Mucosa of rectum (tissue), 2 donors: Measurements from ENCODE around the gene ZNF548.

Experiments
- H3K27ac ChIP-seq, 2 donors: one replicate each; pipeline ENCODE4 v1.7.0; 2013; ENCODE audit warnings: inconsistent platforms in 2 of 2, low read depth in 2 of 2, low read length in 2 of 2
- H3K27me3 ChIP-seq, 2 donors: one replicate each; pipeline ENCODE4 v1.7.0; 2013; ENCODE audit warnings: low read length in 2 of 2; ENCODE audit not compliant: control insufficient read depth in 2 of 2, insufficient read depth in 2 of 2
- H3K36me3 ChIP-seq, 2 donors: one replicate each; pipeline ENCODE4 v1.7.0; 2013; ENCODE audit warnings: low read length in 2 of 2; ENCODE audit not compliant: control insufficient read depth in 2 of 2, insufficient read depth in 2 of 2
- H3K4me1 ChIP-seq, 2 donors: one replicate each; pipeline ENCODE4 v1.7.0; 2013; ENCODE audit warnings: low read length in 2 of 2, mild to moderate bottlenecking in 1 of 2; ENCODE audit not compliant: control insufficient read depth in 2 of 2, insufficient read depth in 2 of 2
- H3K4me3 ChIP-seq, 2 donors: one replicate each; pipeline ENCODE4 v1.7.0; 2013; ENCODE audit warnings: low read length in 2 of 2
- H3K9ac ChIP-seq, 2 donors: one replicate each; pipeline ENCODE4 v1.7.0; 2013; ENCODE audit warnings: low read length in 2 of 2, low read depth in 1 of 2, mild to moderate bottlenecking in 1 of 2
- H3K9me3 ChIP-seq, 2 donors: one replicate each; pipeline ENCODE4 v1.7.0; 2013; ENCODE audit warnings: low read length in 2 of 2; ENCODE audit not compliant: control insufficient read depth in 2 of 2
- donor health status: healthy.
- donor health status: Normal muscosa, but diverticular disease.

ZNF548 gene

GRCh38 chr19:57435062-57435978, 45.7 kb downstream of the ZNF548 start, which contains the start of gene ZNF749:
Gene ZNF749, plus strand, starts transcription at chr19:57435325. Its CDS starts 254 bp downstream, at chr19:57435579.
- Histone ChIP-seq H3K4me3 (peak within 1 kb of the TSS; percentile 88 to 92), H3K9ac (peak within 1 kb of the TSS; percentile 78 to 83), H3K4me1 (peaks cover 10 to 14% of the 10 kb centered on the region in 2 donors), H3K36me3 (peaks cover 0 to 2% of the 10 kb centered on the region in 2 donors), H3K27me3 (no peaks in the 10 kb centered on the region), H3K9me3 (no peaks in the 10 kb centered on the region), H3K27ac (peak within 1 kb of the TSS; percentile 73 to 83)

GRCh38 chr19:57436417-57436816, 46.8 kb downstream of the ZNF548 start:
- H3K9ac ChIP-seq = no peak overlapping the region

DNA sequence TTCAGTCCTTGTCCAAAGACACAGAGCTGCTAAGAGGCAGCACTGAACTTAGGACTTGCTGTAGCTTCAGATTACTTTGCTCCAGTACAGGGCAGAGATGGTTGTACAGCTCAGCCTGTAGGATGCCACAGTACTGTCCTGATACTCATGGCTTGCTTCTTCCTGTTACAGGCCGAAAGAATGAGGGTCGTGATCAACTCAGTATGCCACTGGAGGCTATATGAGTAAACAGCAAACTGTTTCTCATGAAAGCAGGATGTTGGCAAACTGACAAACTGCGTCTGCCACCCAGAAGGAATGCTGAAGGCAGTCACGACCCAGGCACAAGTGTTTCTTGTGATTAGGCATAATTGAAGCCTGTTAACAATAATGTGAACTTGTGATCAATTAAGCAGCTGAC, 48.3 kb downstream of the ZNF548 start:
- Histone ChIP-seq H3K27ac (no peak overlapping the region), H3K36me3 (peaks cover 7 to 10% of the 10 kb centered on the region in 2 donors), H3K9ac (no peak overlapping the region), H3K27me3 (no peaks in the 10 kb centered on the region), H3K4me1 (peaks cover 10 to 14% of the 10 kb centered on the region in 2 donors), H3K4me3 (no peak overlapping the region), H3K9me3 (peaks cover 7 to 13% of the 10 kb centered on the region in 2 donors)

More at GRCh38 chr19:57436417-57436816, 46.8 kb downstream of the ZNF548 start:
- Histone ChIP-seq H3K9me3 (peaks cover 0 to 3% of the 10 kb centered on the region in 2 donors), H3K27me3 (no peaks in the 10 kb centered on the region), H3K27ac (no peak overlapping the region), H3K4me3 (peak overlapping the region; percentile 88 to 92), H3K4me1 (peaks cover 10 to 14% of the 10 kb centered on the region in 2 donors), H3K36me3 (peaks cover 0 to 2% of the 10 kb centered on the region in 2 donors)

- Histone ChIP-seq H3K4me3 (no peak overlapping the region), H3K36me3 (peaks cover 11 to 19% of the 10 kb centered on the region in 2 donors), H3K9ac (no peak overlapping the region)
These were observed 49.3 kb downstream of the ZNF548 start for GRCh38 chr19:57438925-57439324.

DNA sequence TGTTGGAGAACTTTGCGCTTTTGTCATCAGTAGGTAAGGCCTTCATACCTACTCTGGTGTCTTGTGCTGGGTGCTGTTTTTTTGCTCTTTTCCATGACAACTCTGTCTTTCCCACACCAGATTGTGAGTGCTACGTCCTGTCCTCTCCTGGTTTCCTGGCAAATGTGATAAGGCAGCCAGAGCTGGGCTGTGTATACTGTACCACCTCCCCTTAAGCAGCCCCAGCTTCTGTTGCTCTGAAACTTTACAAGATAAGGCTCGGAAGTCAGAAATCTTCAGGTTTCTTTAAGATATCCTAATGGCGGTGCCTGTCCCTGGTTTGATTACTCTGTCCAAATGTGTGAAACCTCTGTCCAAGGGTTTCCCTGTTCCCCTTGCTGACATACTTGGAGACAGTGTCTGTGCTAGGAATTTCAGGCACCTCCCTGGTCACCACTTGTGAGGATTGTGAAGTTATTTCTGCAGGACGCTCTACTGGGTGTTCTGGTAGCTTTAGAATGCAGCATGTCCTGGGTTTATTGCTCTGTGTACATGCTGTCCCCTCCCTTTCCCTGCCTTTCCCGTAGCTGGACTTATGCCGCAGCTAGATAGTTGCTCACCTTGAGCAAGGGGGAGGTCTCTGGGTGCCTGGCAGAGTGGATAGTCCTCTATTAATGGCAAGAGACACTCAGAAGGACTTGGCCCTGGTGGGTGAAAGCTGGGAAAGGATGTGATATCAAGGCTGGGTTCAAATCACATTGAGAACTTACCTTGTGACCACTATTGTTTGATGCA, 52.5 kb downstream of the ZNF548 start:
- H3K36me3 ChIP-seq = peaks cover 19 to 29% of the 10 kb centered on the region in 2 donors
- H3K27ac ChIP-seq = no peak overlapping the region
- H3K9me3 ChIP-seq = peaks cover 26 to 30% of the 10 kb centered on the region in 2 donors
- no peaks in the 10 kb centered on the region for H3K27me3 ChIP-seq
- H3K4me1 ChIP-seq = no peaks in the 10 kb centered on the region
- no peak overlapping the region for H3K9ac ChIP-seq
- no peak overlapping the region for H3K4me3 ChIP-seq

More at GRCh38 chr19:57438925-57439324, 49.3 kb downstream of the ZNF548 start:
- no peak overlapping the region for H3K27ac ChIP-seq
- peaks cover 10 to 14% of the 10 kb centered on the region in 2 donors for H3K4me1 ChIP-seq
- H3K9me3 ChIP-seq = peaks cover 15 to 19% of the 10 kb centered on the region in 2 donors
- no peaks in the 10 kb centered on the region for H3K27me3 ChIP-seq

GRCh38 chr19:57443121-57443696, 53.6 kb downstream of the ZNF548 start:
- no peak overlapping the region for H3K9ac ChIP-seq
- no peaks in the 10 kb centered on the region for H3K4me1 ChIP-seq
- peaks cover 26 to 30% of the 10 kb centered on the region in 2 donors for H3K9me3 ChIP-seq
- H3K27ac ChIP-seq = no peak overlapping the region
- H3K4me3 ChIP-seq = no peak overlapping the region
- H3K36me3 ChIP-seq = peaks cover 19 to 29% of the 10 kb centered on the region in 2 donors
- no peaks in the 10 kb centered on the region for H3K27me3 ChIP-seq

DNA sequence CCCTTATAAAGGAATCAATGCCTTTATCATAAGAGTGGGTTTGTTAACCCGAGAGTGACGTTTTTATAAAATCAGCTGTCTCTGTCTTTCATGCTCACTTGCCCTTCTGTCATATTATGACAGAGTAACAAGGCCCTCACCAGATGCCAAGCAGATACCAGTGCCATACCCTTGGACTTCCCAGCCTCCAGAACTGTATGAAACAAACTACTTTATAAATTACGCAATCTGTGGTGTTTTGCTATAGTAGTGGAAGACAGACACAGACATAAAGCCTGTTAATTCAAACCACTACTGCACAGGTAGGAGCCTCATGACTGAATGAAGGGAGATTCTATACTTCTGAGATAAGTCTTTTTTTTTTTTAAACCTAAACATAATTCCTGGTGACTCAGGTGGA, 62.7 kb downstream of the ZNF548 start:
- no peak overlapping the region for H3K9ac ChIP-seq
- H3K9me3 ChIP-seq = peaks cover 11 to 21% of the 10 kb centered on the region in 2 donors
- no peak overlapping the region for H3K4me3 ChIP-seq
- H3K27ac ChIP-seq = no peak overlapping the region
- H3K36me3 ChIP-seq = no peaks in the 10 kb centered on the region
- no peaks in the 10 kb centered on the region for H3K27me3 ChIP-seq
- no peaks in the 10 kb centered on the region for H3K4me1 ChIP-seq
